ENCODE data around the gene LUZP2. TPM values are rescaled to one million over a fixed set of nuclear protein-coding genes. Genes with fewer than 3 reads are reported as not detected.

Gene LUZP2
- total RNA-seq, 2 donors from 2014 or later = 2.0 to 2.4 TPM

- no peaks in the 10 kb centered on the region for H3K9me3 ChIP-seq (ENCODE audit: control insufficient read depth, low read length)
- H3K4me1 ChIP-seq (ENCODE audit: control insufficient read depth, insufficient read depth, low read length) = no peaks in the 10 kb centered on the region
- no peak overlapping the region for H3K4me3 ChIP-seq (ENCODE audit: low read length)
- DNase-seq = no peak
- Mint-ChIP-seq H3K27me3 (ENCODE audit: insufficient read depth) (peaks cover 11% of the 10 kb centered on the region), H3K27ac (no peak overlapping the region), H3K9me3 (peaks cover 3% of the 10 kb centered on the region), H3K4me1 (no peaks in the 10 kb centered on the region), H3K4me3 (no peak overlapping the region), H3K36me3 (ENCODE audit: low read depth) (no peaks in the 10 kb centered on the region)
- no peak for TF ChIP-seq CTCF (conservative IDR thresholded peaks at IDR 0.05)
- 80 to 82% methylated on average over 1 to 4 of the region's 4 CpGs for WGBS, 2 experiments (ENCODE audit: insufficient coverage in 1 of 2, insufficient read length in 1 of 2)
- no peak overlapping the region for H3K9ac ChIP-seq (ENCODE audit: extremely low read depth, low read length, poor library complexity, severe bottlenecking)
- H3K36me3 ChIP-seq (ENCODE audit: control insufficient read depth, insufficient read depth, low read length) = no peaks in the 10 kb centered on the region
- no peak overlapping the region for H3K27ac ChIP-seq (ENCODE audit: low read depth, low read length)
- peaks cover 12% of the 10 kb centered on the region for H3K27me3 ChIP-seq (ENCODE audit: control insufficient read depth, insufficient read depth, low read length, poor library complexity, severe bottlenecking)
These were observed 7.4 kb upstream of the LUZP2 start for GRCh38 chr11:24489477-24489876.

GRCh38 chr11:24496386-24496735 is 492 bp upstream of the LUZP2 start:
- H3K9me3 Mint-ChIP-seq = no peaks in the 10 kb centered on the region
- no peaks in the 10 kb centered on the region for H3K9me3 ChIP-seq (ENCODE audit: control insufficient read depth, low read length)
- H3K36me3 Mint-ChIP-seq (ENCODE audit: low read depth) = no peaks in the 10 kb centered on the region
- peak overlapping the region; percentile 86 for H3K4me3 ChIP-seq (ENCODE audit: low read length)
- H3K36me3 ChIP-seq (ENCODE audit: control insufficient read depth, insufficient read depth, low read length) = no peaks in the 10 kb centered on the region
- H3K27me3 ChIP-seq (ENCODE audit: control insufficient read depth, insufficient read depth, low read length, poor library complexity, severe bottlenecking) = peaks cover 68% of the 10 kb centered on the region
- H3K4me3 Mint-ChIP-seq = peak overlapping the region; percentile 72
- no peak overlapping the region for H3K27ac Mint-ChIP-seq
- no peak for DNase-seq
- H3K27me3 Mint-ChIP-seq (ENCODE audit: insufficient read depth) = peaks cover 60% of the 10 kb centered on the region
- TF ChIP-seq CTCF (conservative IDR thresholded peaks at IDR 0.05) = no peak
- H3K9ac ChIP-seq (ENCODE audit: extremely low read depth, low read length, poor library complexity, severe bottlenecking) = peak overlapping the region; percentile 38
- WGBS, 2 experiments (ENCODE audit: insufficient coverage in 1 of 2, insufficient read length in 1 of 2) = 7% methylated on average over 13 to 14 of the region's 14 CpGs
- no peaks in the 10 kb centered on the region for H3K4me1 ChIP-seq (ENCODE audit: control insufficient read depth, insufficient read depth, low read length)
- no peak overlapping the region for H3K27ac ChIP-seq (ENCODE audit: low read depth, low read length)
- H3K4me1 Mint-ChIP-seq = peaks cover 12% of the 10 kb centered on the region

- Histone ChIP-seq H3K27ac (ENCODE audit: low read depth, low read length) (no peak overlapping the region), H3K4me3 (ENCODE audit: low read length) (peak overlapping the region; percentile 86), H3K9me3 (ENCODE audit: control insufficient read depth, low read length) (no peaks in the 10 kb centered on the region), H3K36me3 (ENCODE audit: control insufficient read depth, insufficient read depth, low read length) (no peaks in the 10 kb centered on the region), H3K9ac (ENCODE audit: extremely low read depth, low read length, poor library complexity, severe bottlenecking) (no peak overlapping the region), H3K27me3 (ENCODE audit: control insufficient read depth, insufficient read depth, low read length, poor library complexity, severe bottlenecking) (peaks cover 68% of the 10 kb centered on the region), H3K4me1 (ENCODE audit: control insufficient read depth, insufficient read depth, low read length) (no peaks in the 10 kb centered on the region)
- Mint-ChIP-seq H3K9me3 (no peaks in the 10 kb centered on the region), H3K36me3 (ENCODE audit: low read depth) (no peaks in the 10 kb centered on the region), H3K27me3 (ENCODE audit: insufficient read depth) (peaks cover 60% of the 10 kb centered on the region), H3K27ac (no peak overlapping the region), H3K4me1 (peaks cover 12% of the 10 kb centered on the region), H3K4me3 (peak overlapping the region; percentile 72)
- WGBS, 2 experiments (ENCODE audit: insufficient coverage in 1 of 2, insufficient read length in 1 of 2) = 80 to 86% methylated on average over 1 to 3 of the region's 3 CpGs
- TF ChIP-seq CTCF (conservative IDR thresholded peaks at IDR 0.05) = no peak
- DNase-seq = no peak
These were observed 978 bp downstream of the LUZP2 start for GRCh38 chr11:24497831-24498230.

Data from endodermal cell (in vitro differentiated cells).